HG03378 (cell line): ENCODE results near the gene FAM227B.
"Not testable (repeated sequence)": the region's sequence is repeated elsewhere in the genome, so short reads cannot be mapped to it uniquely, and the experiment has no call there.

Source experiments
- ATAC-seq: cut with Tn5 transposase; IDR thresholded peaks from one replicate; pipeline ENCODE4 v1.9.1; 2021; ENCODE audit warnings: mild to moderate bottlenecking, moderate library complexity; ENCODE audit not compliant: unreplicated experiment

Gene FAM227B

DNA sequence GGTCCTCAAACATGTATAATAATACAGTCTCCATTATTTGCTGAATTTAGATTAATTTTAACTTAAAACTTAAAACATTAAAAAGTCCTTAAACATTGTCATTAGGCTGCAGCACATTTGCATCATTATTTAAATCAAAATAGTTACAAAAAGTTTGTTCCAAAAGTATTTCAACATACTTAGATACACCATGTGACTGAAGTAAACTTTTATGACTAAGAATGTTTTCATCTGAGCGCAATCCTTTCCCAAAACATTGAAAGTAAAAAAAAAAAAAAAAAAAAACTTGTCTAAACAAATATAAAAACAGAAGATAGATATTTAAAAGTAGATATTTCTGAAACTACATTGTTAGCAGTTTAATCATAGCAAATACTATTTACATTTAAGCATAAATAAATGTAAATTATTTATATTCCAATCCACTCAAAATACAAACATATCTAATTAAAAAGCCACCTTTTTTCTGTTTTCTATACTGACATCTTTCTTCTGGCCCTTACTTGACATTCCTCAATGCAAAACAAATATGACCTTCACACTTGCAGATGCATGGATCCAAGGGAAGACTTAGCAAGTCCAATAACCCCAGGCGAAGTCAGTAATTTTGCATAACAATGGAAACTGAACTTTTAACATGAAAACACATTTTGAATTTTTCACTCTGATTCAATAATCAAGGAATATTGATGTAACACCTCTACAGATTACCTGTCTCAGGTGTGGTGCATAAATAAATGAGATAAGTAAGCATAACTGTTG is 10.3 kb downstream of the FAM227B start:
- ATAC-seq = no peak

GRCh38 chr15:49606594-49606993 is 14.0 kb downstream of the FAM227B start:
- ATAC-seq = no peak

- no peak for ATAC-seq
These were observed 15.0 kb downstream of the FAM227B start for GRCh38 chr15:49605588-49605987.

GRCh38 chr15:49604625-49605409 is 15.8 kb downstream of the FAM227B start:
- no peak for ATAC-seq

GRCh38 chr15:49592829-49593316 is 27.7 kb downstream of the FAM227B start:
- not testable (repeated sequence) for ATAC-seq

- ATAC-seq = peak; percentile 89
These were observed 31.6 kb downstream of the FAM227B start for GRCh38 chr15:49589030-49589429.

GRCh38 chr15:49573421-49573820 is 47.2 kb downstream of the FAM227B start:
- no peak for ATAC-seq

DNA sequence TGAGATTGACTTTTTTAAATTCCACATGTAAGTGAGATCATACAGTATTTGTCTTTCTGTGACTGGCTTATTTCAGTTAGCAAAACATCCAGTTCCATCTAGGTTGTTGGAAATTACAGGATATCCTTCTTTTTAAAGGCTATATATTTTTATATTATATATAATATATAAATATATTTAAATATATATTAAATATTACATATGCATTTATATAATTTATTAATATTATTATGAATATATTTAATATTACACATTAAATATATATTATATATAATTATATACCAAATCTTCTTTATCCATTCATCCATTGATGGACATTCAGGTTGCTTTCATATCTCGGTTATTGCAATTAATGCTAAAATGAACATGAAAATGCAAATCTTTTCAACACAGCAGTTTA is 49.9 kb downstream of the FAM227B start:
- no peak for ATAC-seq

DNA sequence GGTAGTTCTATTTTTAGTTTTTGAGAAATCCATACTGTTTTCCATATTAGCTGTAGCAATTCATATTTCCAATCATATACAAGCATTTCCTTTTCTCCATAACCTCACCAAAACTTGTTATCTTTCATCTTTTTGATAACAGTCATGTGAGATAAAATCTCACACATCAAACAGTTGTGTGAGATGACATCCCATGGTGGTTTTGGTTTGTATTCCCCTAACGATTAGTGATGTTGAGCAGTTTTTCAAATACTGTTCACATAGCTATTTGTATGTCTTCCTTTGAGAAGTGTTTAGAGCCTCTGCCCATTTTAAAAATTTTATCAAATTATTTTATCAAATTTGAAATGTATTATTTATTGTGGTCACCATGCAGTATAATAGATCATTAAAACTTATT is 50.4 kb downstream of the FAM227B start:
- ATAC-seq = no peak

DNA sequence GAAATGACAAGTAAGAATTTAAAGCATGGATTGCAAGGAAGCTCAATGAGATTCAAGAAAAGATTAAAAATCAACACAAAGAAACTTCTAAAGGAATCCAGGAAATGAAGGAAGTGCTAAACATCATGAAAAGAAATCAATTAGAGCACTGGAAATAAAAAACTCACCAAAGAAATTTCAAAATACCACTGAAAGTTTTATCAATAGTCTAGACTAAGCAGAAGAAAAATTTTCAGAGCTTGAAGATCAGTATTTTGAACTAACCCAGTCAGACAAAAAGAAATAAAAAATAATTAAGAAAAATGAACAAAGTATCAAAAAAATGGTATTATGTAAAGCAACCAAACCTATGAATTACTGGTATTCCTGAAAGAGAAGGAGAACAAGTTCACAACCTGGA is 60.6 kb downstream of the FAM227B start:
- no peak for ATAC-seq

- no peak for ATAC-seq
These were observed 61.7 kb downstream of the FAM227B start for GRCh38 chr15:49558929-49559328.

- no peak for ATAC-seq
These were observed 64.2 kb downstream of the FAM227B start for GRCh38 chr15:49556437-49556836.

DNA sequence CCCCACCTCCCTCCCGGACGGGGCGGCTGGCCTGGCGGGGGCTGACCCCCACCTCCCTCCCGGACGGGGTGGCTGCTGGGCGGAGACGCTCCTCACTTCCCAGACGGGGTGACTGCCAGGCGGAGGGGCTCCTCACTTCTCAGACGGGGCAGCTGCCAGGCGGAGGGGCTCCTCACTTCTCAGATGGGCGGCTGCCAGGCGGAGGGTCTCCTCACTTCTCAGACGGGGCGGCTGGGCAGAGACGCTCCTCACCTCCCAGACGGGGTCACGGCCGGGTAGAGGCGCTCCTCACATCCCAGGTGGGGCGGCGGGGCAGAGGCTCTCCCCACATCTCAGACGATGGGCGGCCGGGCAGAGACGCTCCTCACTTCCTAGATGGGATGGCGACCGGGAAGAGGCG is 70.3 kb downstream of the FAM227B start:
- not testable (repeated sequence) for ATAC-seq

DNA sequence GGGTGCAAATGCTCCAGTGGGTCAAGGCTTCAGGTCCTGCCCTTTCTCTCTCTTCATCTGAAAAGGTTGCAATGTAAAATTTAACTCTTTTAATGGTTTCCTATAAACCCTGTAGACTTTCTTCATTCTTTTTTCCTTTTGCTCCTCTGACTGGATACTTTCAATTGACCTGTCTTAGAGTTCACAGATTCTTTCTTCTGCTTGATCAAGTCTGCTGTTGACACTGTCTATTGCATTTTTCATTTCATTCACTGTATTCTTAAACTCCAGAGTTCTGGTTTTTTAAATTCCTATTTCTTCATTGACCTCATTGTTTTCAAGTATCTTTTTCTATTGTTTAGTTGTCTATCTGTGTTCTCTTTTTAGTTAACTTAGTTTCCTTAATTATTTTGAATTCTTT is 82.1 kb downstream of the FAM227B start:
- no peak for ATAC-seq

DNA sequence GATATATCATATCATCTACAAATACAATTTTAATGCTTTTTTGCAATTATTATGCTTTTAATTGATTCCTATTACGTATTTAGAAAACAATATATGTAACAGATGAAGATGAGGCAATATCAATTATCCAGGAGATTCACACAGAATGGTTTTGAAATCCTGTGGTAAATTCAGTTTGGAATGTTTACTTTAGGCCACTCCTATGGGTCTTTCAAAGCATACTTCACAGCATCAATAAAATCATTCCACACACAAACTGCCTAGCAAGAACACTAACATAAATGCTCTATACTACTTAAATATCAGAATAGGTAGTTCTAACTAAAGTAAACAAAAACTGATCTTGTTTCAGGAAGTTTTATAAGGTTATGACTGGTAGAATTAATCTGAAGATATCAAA is 90.5 kb downstream of the FAM227B start:
- ATAC-seq = no peak

GRCh38 chr15:49528289-49528688 is 92.3 kb downstream of the FAM227B start:
- ATAC-seq = no peak

DNA sequence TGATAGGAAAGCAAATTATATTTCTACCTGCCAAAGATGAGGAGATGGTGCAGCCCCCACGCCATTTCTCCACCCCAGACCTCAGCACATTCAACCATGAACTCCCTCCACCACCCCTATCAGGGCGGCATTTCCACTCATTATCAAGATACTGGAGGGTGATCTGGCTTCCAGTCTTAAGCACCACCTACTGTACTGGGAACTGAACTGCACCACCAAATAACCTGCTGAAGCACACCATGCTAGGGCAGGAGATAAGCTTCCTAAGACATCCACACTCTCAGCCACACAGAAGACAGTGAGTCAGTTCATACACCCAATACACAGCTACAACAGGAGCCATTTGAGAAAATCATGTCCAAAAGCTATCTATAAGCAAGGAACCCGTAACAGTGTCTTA is 98.8 kb downstream of the FAM227B start:
- no peak for ATAC-seq

DNA sequence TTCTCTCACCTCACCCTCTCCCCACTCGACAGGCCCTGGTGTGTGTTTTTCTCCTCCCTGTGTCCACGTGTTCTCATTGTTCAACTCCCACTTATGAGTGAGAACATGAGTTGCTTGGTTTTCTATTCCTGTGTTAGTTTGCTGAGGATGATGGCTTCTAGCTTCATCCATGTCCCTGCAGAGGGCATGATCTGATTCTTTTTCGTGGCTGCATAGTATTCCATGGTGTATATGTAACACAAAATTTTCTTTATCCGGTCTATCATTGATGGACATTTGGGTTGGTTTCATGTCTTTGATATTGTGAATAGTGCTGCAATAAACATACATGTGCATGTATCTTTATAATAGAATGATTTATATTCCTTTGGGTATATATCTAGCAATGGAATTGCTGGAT is 107.9 kb downstream of the FAM227B start:
- ATAC-seq = not testable (repeated sequence)

DNA sequence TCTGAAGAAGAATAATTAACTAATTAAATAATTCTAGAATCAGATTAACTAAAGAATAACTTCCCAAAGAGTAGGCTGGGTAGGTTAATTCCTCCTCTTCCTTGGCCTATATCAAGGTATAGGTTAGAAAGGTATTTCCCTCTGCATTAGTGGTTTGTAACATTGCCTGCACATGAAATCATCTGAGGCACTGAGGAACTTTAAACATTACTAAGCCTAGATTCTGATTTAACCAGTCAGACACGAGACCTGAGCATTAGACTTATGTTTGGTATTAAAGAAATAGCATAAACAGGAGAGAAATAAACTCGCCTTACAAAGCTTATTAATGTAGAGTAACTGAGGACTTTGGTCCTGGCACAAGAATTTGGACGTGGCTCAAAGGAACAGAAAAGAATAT is 113.4 kb downstream of the FAM227B start:
- ATAC-seq = no peak

DNA sequence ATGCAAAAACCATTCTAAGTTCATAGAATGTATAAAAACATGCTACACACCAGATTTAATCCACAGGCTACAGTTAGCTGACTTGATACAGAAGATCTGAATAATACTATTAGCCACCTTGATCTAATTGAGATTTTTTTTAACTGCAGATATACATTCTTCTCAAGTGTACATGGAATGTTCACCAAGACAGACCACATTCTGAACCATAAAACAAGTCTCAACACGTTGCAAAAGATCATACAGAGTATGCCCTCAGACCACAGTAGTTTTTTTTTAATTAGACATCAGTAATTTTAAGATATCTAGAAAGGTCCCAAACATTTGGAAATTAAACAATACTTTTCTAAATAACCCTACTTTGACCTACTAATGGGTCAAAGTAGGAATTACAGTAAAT is 114.3 kb downstream of the FAM227B start:
- ATAC-seq = no peak

DNA sequence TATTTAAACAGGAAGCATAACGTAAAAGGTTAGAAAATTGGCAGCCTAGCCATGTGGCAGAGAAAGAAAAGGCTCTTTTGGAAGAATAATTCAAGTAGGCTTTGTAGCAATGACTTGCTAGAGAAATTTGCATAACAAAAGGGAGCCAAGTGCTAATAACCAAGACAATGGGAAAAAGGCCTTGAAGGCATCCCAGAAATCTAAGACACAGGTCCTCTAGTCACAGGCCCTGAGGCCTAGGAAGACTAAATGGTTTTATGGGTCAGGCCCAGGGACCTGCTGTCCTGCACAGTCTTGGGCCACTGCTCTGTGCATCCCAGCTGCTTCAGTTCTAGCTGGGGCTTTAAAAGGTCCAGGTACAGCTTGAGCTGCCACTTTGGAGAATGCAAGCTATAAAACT is 119.0 kb downstream of the FAM227B start:
- no peak for ATAC-seq
